IPS DF 6.9 (cell line): ENCODE data around the gene VPS33B.
"Not testable (repeated sequence)": the region's sequence is repeated elsewhere in the genome, so short reads cannot be mapped to it uniquely, and the experiment has no call there.

Experiments
- DNase-seq: peaks from one replicate; pipeline ENCODE4 v3.0.0-alpha.2; 2013; ENCODE audit warnings: low read depth, low spot score
- H3K27ac ChIP-seq: one replicate; pipeline ENCODE4 v1.5.1; 2013; ENCODE audit warnings: low read length, control low read depth
- H3K27me3 ChIP-seq: 2 replicates; pipeline ENCODE4 v1.6.1; 2013; ENCODE audit warnings: mild to moderate bottlenecking, low read length; ENCODE audit not compliant: control insufficient read depth, insufficient read depth
- H3K36me3 ChIP-seq: 2 replicates; pipeline ENCODE4 v1.6.1; 2013; ENCODE audit warnings: low read length; ENCODE audit not compliant: control insufficient read depth, insufficient read depth
- H3K4me1 ChIP-seq: 2 replicates; pipeline ENCODE4 v1.6.1; 2013; ENCODE audit warnings: low read length; ENCODE audit not compliant: control insufficient read depth, insufficient read depth
- H3K4me3 ChIP-seq: 2 replicates; pipeline ENCODE4 v1.5.1; 2013; ENCODE audit warnings: mild to moderate bottlenecking, low read length
- H3K9me3 ChIP-seq: 2 replicates; pipeline ENCODE4 v1.6.1; 2013; ENCODE audit warnings: low read length, inconsistent platforms; ENCODE audit not compliant: control insufficient read depth, insufficient read depth
- WGBS: extraction: QIAGEN DNeasy Blood & Tissue Kit; methylation state at CpG from one replicate; pipeline ENCODE4 v1.1.7; 2013; ENCODE audit warnings: mixed read lengths, missing lambda C conversion rate; ENCODE audit not compliant: insufficient read length, insufficient coverage; 5-methylcytosine and 5-hydroxymethylcytosine counted together

Gene VPS33B

GRCh38 chr15:91054816-91055215 is 32.4 kb upstream of the VPS33B start:
- H3K4me1 ChIP-seq = no peaks in the 10 kb centered on the region
- H3K36me3 ChIP-seq = no peaks in the 10 kb centered on the region
- no peak for DNase-seq
- H3K9me3 ChIP-seq = no peaks in the 10 kb centered on the region
- no peak overlapping the region for H3K27ac ChIP-seq
- no peaks in the 10 kb centered on the region for H3K27me3 ChIP-seq
- WGBS = no CpG with 5 or more reads among the region's 2 CpGs
- no peak overlapping the region for H3K4me3 ChIP-seq

DNA sequence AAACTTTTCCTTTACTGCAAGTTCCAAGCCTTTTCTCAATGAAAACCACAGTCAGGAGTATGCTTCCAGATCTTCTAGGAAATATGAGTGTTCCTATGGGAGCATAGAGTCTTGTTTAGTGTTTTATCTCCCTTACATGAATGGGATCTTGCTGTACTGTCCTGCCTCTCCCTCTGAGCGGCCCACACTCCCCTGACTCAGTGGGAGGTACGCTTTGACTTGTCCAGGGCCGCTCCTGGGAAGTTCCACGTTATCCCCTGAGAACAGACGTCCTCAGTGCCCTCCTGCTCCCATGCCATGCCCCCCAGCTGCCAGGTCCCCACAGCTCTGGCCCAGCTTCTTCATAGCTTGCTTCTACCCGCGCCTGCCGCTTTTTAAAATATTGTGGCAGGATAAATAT is 28.9 kb upstream of the VPS33B start:
- H3K27ac ChIP-seq = no peak overlapping the region
- no peaks in the 10 kb centered on the region for H3K9me3 ChIP-seq
- no peaks in the 10 kb centered on the region for H3K36me3 ChIP-seq
- H3K27me3 ChIP-seq = no peaks in the 10 kb centered on the region
- no peak overlapping the region for H3K4me3 ChIP-seq
- no peaks in the 10 kb centered on the region for H3K4me1 ChIP-seq
- no CpG with 5 or more reads among the region's 8 CpGs for WGBS
- DNase-seq = no peak

DNA sequence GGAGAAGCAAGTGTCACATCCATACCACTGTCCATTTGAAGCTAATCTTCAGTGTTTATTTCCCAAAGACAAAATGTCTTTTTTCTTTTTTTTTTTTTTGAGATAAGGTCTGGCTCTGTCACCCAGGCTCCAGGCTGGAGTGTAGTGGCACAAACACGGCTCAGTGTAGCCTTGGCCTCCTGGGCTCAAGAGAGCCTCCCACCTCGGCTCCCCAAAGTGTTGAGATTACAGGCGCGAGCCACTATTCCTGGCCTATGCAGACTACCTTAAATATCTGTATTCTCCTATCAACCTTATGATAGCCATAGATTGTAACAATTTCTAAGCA is 27.7 kb upstream of the VPS33B start:
- H3K36me3 ChIP-seq = no peaks in the 10 kb centered on the region
- no CpG with 5 or more reads among the region's 4 CpGs for WGBS
- no peak overlapping the region for H3K4me3 ChIP-seq
- H3K27ac ChIP-seq = no peak overlapping the region
- H3K4me1 ChIP-seq = no peaks in the 10 kb centered on the region
- H3K9me3 ChIP-seq = no peaks in the 10 kb centered on the region
- DNase-seq = no peak
- H3K27me3 ChIP-seq = no peaks in the 10 kb centered on the region

DNA sequence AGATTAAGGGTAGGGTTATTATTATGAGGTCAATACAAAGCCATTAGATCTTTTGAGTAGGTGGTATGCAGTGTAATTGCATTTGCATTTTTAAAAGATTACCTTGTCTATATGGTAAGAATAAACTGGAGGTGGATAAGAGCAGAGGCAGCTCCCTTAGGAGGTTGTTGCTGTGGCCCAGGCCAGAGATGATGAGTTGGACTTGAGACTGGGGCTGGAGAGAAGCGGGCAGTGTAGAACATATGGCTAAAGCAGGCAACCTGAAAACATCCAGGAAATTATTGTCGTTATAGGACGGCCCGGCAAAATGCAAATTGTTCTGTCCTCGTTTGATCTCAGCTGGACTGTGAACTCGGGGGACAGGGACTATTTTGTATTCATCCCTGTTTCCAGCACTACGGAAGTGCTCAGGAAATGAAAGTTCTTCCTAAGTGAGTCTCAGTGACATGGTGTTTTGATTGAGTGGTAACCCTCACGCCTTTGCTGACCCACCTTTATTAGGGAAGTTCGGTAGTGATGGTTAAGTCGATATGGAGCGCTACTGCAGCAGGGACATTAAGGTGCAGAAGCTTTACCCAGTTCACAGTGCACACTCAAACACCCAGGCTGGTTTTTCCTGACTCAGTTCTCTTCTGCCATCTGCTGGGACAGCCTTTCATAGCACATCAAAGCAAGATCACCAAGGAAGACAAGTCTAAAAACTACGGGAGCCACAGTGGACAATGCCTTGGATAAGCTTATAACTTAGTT is 27.2 kb upstream of the VPS33B start:
- no peak overlapping the region for H3K4me3 ChIP-seq
- H3K27ac ChIP-seq = no peak overlapping the region
- no peak for DNase-seq
- no peaks in the 10 kb centered on the region for H3K4me1 ChIP-seq
- no peaks in the 10 kb centered on the region for H3K36me3 ChIP-seq
- H3K9me3 ChIP-seq = no peaks in the 10 kb centered on the region
- WGBS = no CpG with 5 or more reads among the region's 12 CpGs
- H3K27me3 ChIP-seq = no peaks in the 10 kb centered on the region

GRCh38 chr15:91047545-91048199 is 25.3 kb upstream of the VPS33B start:
- no peak for DNase-seq
- Histone ChIP-seq H3K27me3 (no peaks in the 10 kb centered on the region), H3K36me3 (no peaks in the 10 kb centered on the region), H3K4me3 (no peak overlapping the region), H3K9me3 (no peaks in the 10 kb centered on the region), H3K4me1 (no peaks in the 10 kb centered on the region), H3K27ac (no peak overlapping the region)
- WGBS = no CpG with 5 or more reads among the region's 4 CpGs

GRCh38 chr15:91046056-91046455 is 23.7 kb upstream of the VPS33B start:
- H3K27me3 ChIP-seq = not testable (repeated sequence)

GRCh38 chr15:91045065-91045464 is 22.7 kb upstream of the VPS33B start:
- no peak for DNase-seq
- Histone ChIP-seq H3K4me3 (no peak overlapping the region), H3K27ac (no peak overlapping the region), H3K9me3 (no peaks in the 10 kb centered on the region), H3K27me3 (no peaks in the 10 kb centered on the region), H3K4me1 (no peaks in the 10 kb centered on the region), H3K36me3 (no peaks in the 10 kb centered on the region)
- no CpG with 5 or more reads among the region's 3 CpGs for WGBS

More at GRCh38 chr15:91046056-91046455, 23.7 kb upstream of the VPS33B start:
- DNase-seq, H3K4me1 ChIP-seq, H3K4me3 ChIP-seq, H3K27ac ChIP-seq, H3K9me3 ChIP-seq, H3K36me3 ChIP-seq: not testable (repeated sequence)

DNA sequence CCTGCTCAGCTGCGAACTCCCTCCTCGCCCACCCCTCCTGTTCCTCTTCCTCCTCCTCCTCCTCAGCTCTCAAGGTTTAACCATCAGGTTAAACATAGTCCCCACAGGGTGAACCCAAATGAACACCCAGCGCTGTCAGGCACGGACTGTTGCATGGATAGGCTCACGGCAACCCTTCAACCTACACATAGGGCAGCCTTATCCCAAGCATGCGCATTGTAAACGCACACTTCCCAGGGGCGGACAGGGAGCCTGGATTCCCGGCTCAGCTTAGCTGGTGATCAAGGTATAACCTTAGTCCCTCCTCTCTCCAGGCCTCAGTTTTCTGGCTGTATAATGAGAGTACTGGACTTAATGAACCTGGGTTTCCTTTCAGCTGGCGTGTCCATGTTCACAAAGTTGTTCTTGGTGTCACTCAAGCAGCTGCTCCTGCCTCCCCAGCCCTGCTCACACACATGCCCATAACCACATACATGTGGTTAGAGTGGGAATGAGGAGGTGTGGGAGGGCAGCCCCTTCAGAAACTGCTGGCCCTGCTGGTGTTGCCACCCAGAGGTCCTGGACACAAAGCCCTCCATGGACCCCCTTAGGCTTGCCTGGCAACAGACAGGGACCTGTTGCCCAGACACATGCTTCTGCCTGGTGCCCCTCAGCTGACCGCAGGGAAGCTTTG is 20.9 kb upstream of the VPS33B start:
- Histone ChIP-seq H3K9me3 (no peaks in the 10 kb centered on the region), H3K27me3 (no peaks in the 10 kb centered on the region)
- no CpG with 5 or more reads among the region's 11 CpGs for WGBS

GRCh38 chr15:91040856-91041255 is 18.5 kb upstream of the VPS33B start:
- DNase-seq = no peak
- Histone ChIP-seq H3K4me1 (no peaks in the 10 kb centered on the region), H3K9me3 (no peaks in the 10 kb centered on the region), H3K4me3 (no peak overlapping the region), H3K36me3 (no peaks in the 10 kb centered on the region), H3K27ac (no peak overlapping the region), H3K27me3 (no peaks in the 10 kb centered on the region)
- no CpG with 5 or more reads among the region's 8 CpGs for WGBS

More for the DNA sequence above, 20.9 kb upstream of the VPS33B start:
- Histone ChIP-seq H3K27ac (no peak overlapping the region), H3K4me3 (no peak overlapping the region), H3K4me1 (no peaks in the 10 kb centered on the region), H3K36me3 (no peaks in the 10 kb centered on the region)
- no peak for DNase-seq

GRCh38 chr15:91039996-91040395 is 17.6 kb upstream of the VPS33B start:
- Histone ChIP-seq H3K36me3 (no peaks in the 10 kb centered on the region), H3K27me3 (no peaks in the 10 kb centered on the region), H3K9me3 (no peaks in the 10 kb centered on the region), H3K4me3 (no peak overlapping the region), H3K27ac (no peak overlapping the region), H3K4me1 (no peaks in the 10 kb centered on the region)
- WGBS = no CpG with 5 or more reads among the region's 3 CpGs
- DNase-seq = no peak
